Measurements from ENCODE around the gene PCSK2.

PCSK2 gene

DNA sequence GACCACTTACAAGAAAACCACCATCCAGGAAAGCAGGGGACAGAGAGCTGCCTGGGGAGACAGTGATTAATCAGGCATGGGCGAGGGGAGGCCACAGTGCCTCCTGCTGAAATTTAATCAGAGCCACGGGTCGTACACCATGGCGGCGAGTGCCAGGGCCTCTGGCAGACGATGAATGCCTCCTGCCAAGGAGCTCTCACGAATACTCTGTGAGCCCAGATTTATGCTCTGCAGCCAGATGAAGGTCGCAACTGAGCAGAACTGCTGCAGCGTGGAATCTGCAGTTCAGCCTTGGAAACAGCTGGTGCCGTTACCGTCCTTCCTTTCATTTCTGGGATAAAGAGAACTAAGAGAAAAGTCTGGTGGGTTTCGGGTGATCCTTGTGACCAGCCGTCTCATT lies 218.7 kb downstream of the PCSK2 start:
- DNase-seq (ENCODE audit: low spot score) = no peak

DNA sequence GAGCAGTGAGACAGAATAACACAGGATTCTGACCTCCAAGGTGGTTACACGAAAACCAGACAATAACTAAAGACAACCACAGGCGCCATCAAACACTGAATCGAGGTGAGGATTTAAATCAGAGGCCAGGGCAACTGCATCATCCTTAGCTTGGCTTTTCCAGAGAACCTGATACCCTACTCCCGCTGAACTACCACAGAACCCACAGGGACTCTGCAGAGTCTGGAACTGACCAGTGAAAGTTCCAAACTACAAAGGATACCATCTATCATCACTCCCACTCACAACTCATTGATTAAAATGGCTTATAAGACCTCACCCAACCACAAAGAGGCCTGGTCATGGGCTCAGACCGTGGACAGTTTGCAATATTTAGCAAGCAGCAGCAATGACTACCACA lies 219.3 kb downstream of the PCSK2 start:
- no peak for DNase-seq (ENCODE audit: low spot score)

DNA sequence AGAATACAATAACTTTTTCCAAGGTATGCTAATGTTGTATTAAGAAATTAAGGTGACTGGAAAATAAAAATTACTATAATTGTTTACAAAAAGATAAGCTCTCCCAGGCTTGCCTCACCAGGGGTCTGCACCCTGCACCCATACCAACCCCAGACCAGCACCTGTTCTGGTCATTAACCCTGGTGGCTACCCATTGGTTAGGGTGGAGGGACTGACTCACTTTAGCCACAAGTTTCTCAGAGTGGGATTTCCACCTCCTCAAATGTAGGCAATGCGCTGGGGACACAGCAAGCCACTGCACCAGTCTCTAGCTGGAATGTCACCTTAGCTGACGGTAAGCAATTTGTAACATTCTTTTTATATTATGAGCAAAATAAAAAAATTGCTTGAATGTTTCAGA lies 221.2 kb downstream of the PCSK2 start:
- no peak for DNase-seq (ENCODE audit: low spot score)

DNA sequence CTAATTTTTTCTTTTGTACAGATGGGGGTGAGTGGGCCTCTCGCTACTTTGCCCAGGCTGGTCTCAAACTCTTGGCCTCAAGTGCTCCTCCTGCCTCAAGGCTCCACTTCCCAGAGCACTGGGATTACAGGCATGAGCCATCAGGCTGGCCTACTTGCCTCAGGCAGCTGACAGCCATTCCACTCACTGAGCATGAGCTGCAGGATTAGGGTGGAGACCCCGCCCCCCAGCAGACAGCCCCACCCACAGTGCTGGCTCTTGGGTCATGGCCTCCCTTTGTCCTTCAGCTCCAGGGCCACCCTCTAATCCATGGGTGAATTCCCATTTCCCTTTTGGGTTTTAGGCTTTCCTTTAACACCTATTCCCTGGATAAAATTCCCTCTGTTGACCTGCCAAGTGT lies 222.2 kb downstream of the PCSK2 start:
- DNase-seq (ENCODE audit: low spot score) = no peak

DNA sequence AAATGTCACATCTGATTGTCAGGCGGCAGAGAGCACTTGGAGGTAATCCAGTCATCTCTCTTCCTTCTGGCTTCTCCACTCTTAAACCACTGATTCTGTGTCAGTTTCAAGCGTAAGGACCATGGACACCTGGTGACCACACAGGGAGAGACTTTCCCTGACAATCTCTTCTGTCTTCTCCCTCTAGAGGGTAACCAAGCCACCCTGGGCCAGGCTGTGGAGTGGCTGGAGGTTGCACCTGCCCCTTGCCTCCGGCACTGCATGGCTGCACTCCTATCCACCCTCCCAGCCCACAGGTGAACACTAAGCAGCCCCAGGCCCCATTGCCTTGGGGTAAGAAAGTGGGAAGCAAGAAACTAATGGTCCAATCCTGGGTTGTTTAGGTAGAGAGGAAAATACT lies 225.6 kb downstream of the PCSK2 start:
- DNase-seq (ENCODE audit: low spot score) = no peak

DNA sequence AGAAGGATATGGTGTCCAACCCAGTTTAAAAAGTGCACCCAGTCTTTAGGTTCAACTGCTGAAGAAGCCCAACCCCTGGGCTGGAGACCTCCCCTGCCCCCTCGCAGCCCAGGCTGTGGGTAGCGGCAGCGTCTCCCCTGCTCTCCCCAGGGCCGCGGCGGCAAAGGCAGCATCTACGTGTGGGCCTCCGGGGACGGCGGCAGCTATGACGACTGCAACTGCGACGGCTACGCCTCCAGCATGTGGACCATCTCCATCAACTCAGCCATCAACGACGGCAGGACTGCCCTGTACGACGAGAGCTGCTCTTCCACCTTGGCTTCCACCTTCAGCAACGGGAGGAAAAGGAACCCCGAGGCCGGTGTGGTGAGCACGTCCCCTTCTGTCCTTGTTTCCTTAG lies 226.8 kb downstream of the PCSK2 start:
- DNase-seq (ENCODE audit: low spot score) = no peak

DNA sequence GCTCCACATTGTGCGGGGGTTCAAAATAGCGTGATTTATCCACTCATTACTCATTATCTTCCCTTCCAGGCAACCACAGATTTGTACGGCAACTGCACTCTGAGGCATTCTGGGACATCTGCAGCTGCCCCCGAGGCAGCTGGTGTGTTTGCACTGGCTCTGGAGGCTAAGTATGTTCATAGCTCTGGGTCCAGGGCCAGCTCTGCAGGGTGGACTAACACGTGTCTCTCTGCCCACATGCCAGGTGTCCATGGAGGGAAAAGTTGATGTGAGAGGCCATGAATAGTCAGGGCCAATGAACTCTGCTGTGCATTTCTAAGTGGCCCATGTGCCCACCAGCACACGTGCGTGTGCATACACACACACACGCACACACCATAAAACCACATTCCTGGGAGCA lies 229.4 kb downstream of the PCSK2 start:
- DNase-seq (ENCODE audit: low spot score) = no peak

DNA sequence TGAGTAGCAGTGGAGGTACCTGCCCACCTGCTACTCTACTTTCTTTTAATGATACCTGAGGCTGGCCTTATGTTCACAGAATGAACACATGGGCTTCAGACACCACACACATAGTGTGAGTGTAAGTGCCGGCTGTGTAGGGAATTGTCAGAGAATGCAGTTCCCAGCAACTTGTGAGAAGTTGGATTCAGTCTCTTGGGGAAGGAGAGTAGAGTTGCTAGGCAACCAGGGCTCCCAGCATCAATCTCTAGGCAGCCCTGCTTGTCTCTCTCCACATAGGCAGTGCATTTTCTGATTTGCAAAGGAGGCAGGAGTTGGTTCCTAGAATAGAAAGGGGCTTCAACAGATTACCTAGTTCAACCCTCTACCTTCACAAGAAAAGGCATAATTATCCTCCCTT lies 230.2 kb downstream of the PCSK2 start:
- no peak for DNase-seq (ENCODE audit: low spot score)

DNA sequence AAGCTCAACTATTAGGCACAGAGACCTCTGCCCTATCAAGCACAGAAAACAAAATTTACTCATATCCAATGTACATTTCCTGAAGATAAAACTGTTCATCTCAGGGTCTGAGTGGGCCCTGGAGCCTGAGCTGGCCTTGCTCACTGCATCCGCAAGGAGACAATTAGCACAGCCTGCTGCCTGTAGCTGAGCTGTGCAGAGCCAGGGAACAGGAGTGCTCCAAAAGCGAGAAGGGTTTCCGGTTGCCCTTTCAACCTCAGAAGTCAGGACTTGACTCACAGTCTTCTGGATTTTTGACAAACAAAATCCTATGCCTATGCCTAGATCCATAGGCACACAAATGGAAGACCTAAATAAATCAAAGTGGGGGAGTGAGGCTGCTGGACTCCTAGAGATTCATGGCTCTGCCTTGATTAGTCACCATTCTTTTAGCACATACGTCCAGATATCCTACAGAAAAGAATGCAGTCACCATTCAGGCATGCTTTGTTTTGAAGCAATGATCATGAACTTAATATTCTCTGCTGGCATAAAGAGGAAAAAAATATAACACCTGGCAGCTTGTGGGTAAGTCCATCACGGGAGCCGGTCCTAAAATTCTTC lies 230.8 kb downstream of the PCSK2 start:
- no peak for DNase-seq (ENCODE audit: low spot score)

DNA sequence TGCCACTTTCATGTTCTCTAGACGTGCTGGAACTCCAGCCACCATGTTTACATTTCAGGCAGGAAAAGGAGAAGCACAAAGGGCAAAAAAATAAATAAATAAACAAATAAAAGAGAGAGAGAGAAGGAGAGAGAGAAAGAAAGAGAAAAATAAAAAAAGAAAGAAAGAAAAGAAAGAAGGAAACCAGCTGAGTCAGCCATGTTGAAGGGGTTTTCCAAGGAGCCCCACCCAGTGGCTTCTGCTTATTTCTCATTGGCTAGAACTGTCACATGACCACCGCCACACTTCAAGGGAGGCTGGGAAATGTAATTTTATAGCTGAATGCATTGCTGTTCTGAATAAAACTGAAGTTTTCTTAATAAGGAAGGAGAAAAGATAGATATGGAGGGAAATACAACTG lies 233.3 kb downstream of the PCSK2 start:
- DNase-seq (ENCODE audit: low spot score) = no peak

DNA sequence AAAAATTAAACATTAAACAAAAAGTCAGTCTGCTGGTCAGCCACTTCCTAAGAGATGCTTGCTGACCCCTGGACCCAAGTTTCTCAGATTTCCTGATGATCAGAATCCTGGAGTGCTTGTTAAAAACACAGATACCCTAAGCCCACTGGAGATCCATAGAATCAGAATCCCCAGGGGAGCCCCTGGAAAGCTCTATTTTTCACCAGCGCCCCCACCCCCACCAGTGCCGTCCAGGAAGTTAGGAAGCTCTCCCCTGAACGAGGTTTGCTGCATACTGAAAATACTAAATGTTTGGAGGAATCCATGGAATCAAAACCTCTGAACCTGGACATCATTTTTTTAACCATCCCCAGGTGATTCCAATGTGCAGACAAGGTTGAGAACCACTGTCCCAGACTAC lies 235.1 kb downstream of the PCSK2 start:
- no peak for DNase-seq (ENCODE audit: low spot score)

DNA sequence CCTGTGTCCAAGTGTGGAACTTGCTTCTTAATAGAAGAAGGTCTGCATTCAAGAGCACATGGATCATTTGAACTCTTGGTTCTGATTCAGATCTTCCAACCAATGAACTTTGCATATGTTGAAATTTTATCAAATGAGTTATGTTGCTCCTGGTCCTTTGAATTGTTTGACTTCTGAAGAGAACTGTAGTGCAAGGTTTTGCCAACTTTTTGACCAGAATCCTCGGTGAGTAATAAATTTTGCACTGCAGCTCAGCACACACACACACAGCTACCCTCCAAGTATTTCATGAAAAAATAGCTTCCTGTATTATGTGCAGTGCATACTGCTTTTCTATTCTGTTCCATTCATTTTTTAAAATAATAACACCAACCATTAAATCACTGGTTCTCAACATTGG lies 236.9 kb downstream of the PCSK2 start:
- no peak for DNase-seq (ENCODE audit: low spot score)

DNA sequence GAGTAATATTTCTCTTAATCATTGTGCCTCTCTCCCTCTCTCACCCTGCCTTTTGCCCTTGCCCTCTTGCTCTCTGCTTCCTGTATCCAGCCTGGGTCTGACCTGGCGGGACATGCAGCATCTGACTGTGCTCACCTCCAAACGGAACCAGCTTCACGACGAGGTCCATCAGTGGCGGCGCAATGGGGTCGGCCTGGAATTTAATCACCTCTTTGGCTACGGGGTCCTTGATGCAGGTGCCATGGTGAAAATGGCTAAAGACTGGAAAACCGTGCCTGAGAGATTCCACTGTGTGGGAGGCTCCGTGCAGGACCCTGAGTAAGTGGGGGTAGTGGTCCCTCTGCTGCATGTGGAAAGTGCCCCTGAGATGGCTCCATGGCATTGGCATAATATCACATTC lies 238.4 kb downstream of the PCSK2 start:
- DNase-seq (ENCODE audit: low spot score) = no peak

DNA sequence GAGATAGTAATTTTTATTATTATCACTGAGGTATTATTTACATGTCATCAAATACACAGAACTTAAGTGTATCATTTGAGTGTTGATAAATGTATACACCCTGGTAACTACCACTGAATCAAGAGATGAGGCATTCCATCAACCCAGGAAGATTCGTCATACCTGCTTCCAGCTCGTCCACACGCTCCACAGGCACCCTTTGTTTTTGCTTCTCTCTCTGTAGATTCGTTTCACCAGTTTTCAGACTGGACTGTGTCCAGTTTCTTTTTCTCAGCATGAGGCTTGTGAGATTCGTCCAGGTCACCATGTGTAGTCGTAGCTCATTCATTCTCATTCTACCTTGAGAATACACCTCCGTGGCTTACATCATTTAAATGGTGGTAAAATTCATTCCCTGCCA lies 239.8 kb downstream of the PCSK2 start:
- no peak for DNase-seq (ENCODE audit: low spot score)

DNA sequence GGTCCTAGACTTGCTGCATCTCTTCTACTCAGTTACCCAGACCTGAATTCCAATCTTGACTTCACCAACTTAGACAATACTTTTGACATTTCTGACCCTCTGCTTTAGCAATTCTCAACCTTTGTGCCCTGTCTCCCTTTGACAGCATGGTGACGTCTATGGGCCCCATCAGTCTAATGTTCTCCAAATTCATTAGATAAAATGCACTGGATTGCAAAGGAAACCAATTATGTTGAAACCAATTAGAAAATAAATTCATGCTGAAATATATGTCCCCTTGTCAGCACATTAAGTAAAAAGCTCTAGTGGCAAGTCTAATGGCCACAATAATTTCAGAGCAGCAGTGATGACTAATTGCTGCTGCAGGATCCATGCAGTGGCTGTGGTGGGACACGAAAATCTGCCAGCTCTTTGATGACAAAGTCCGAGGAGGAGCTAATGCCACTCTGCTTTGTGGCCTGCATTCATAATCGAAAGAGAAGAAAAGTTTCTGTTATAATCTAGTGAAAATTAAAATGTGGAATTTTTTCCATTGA lies 240.3 kb downstream of the PCSK2 start:
- no peak for DNase-seq (ENCODE audit: low spot score)

DNA sequence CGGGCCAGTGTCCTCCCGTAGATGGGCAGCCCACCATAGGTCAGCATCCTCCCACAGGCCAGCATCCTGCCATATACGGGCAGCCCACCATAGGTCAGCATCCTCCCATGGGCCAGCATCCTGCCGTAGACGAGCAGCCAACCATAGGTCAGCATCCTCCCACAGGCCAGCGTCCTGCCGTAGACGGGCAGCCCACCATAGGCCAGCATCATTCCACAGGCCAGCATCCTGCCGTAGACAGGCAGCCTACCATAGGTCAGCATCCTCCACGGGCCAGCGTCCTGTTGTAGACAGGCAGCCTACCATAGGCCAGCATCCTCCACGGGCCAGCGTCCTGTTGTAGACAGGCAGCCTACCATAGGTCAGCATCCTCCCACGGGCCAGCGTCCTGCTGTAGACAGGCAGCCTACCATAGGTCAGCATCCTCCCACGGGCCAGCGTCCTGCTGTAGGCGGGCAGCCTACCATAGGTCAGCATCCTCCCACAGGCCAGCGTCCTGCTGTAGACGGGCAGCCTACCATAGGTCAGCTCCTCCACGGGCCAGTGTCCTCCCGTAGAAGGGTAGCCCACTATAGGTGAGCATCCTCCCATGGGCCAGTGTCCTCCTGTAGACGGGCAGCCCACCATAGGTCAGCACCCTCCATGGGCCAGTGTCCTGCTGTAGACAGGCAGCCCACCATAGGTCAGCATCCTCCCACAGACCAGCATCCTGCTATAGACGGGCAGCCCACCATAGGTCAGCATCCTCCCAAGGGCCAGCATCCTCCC lies 241.4 kb downstream of the PCSK2 start:
- DNase-seq (ENCODE audit: low spot score) = no peak

DNA sequence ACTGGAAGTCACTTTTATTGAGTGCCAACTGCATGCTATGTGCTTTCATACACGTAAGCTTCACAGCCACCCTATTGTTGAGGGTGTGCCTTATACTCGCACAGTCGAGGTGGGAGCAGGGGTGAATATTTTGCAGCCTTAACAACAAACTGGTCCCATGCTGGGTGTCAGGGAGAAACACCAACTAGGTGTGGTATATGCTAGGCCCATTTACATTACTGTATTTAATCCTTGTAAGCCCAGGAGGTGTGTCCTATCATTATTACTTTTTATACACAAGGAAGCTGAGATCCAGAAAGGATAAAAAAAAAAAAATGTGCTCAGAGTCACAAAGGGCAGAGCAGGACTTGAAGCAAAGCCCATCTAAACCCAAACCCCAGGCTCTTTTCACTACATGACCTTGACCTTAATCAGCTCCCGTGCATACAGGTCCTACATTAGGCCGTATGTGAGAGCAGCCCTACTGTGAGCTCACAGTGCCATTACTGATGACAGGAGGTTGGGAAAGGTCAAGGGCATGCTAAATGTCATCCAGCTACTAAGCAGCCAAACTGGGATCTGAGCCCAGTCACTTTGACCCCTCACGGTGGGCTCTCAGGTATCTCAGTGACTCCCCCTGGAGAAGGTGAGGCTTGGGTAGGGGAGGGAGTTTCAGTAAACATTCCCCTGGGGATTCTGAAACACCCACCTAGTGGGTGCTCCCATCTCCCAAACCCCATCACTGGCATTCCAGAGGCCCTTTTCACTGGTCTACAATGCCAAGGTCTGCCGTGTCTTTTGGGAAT lies 242.6 kb downstream of the PCSK2 start:
- no peak for DNase-seq (ENCODE audit: low spot score)

DNA sequence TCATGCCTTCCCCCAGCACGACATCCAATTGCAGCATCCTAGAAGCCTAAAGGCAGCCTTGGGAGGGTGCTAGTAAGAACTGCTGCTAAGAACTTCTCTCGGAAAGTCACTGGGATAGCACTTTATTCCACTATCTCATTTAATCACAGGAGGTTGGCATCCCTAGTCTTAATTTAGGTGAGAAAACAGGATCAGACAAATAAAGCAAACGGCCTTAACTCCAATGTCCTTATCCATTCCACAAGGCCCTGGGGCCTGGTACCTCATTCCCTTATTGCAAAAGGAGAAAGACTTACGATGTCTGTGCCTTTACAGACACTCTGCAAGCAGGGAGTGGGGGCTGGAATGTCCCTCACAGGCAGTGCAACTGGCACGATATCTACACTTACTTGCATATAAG lies 243.7 kb downstream of the PCSK2 start:
- no peak for DNase-seq (ENCODE audit: low spot score)

DNA sequence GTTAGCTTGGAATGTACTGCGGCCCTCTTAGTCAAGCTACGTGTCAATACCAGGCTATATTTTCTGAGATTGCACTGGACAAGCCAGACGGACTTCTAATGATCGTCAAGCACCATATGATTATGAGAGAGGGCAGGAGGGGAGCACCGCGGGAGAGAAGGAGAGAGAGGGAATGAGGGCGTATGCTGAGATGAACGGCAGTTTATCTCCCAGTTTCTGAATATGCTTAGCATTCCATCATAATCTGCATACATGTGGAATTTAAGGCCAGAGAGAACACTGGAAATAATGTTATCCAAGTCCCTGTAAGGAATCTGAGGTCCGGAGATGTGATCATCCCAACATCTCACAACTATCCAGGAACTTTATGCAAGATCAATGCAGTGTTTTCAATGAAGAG lies 244.1 kb downstream of the PCSK2 start:
- DNase-seq (ENCODE audit: low spot score) = no peak

DNA sequence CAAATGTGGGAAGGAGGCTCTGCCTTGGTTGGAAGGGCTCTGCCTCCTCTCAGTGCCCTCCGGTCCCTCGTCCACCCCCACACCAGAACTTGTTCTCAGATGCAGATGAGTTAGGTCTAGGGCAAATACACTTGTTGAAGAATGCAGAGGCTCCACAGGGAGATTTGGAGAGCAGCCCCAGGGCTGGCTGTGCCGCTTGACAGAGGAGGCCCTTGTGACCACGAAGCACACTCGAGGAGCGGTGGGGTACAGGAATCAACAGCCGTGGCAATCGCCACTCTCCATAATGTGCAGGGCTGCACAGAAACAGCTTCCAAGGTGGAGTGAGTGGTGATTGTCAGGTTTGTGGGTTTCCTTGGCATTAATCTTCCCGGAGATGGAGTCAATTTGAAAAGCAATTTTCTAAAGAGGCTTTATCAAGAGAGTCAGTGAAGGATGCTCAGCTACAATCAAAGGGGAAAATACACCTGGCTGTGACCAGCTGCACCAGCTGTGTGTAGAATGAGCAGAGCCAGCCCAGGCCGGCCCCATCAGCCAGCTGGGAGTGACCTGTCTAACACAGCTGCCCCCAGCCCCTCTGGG lies 244.9 kb downstream of the PCSK2 start:
- DNase-seq (ENCODE audit: low spot score) = no peak

DNA sequence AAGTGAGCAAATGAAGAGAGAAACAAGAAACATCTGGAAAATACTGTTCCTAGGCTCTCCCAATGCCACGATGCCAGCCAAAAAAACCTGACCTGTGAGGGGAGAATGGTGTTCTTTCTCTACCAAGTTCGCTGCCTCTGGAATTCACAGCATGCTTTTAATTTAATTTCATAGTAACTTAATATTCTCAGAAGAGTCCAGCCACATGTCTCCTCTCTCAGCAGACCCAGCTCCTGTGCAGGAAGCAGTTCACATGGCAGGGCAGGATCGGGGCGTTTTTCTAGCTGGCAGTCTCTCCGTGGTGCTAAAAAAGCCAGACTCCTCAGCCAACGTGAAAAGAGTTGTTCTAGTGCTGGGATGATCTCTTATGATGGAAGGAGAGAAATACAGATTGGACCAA lies 246.8 kb downstream of the PCSK2 start:
- DNase-seq (ENCODE audit: low spot score) = no peak

DNA sequence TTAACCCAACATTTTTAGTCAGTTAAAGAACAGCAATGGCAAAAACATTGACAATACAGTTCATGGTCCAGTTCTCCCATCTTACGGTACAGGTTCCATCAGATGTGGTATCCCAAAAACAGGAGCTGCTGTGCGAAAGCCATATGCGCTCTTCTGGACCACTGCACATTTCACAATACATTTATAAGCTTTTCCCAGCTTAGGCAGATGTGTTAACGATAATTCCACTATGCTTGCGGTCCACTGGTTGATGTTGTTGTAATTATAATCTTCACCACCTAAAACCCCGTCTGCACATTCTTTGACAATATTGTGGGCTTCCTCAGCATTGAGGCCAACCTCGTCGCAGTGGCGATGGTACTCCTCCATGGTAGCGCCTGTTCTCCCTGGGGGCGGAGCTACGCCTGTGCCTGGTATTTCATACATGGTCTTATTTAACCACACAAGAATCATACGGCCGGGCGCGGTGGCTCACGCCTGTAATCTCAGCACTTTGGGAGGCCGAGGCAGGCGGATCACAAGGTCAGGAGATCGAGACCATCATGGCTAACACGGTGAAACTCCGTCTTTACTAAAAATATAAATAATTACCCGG lies 252.3 kb downstream of the PCSK2 start:
- DNase-seq (ENCODE audit: low spot score) = no peak

All from AG08395 (cell line).